ENCODE data around the gene TMTC4.
"Not testable (repeated sequence)": the region's sequence is repeated elsewhere in the genome, so short reads cannot be mapped to it uniquely, and the experiment has no call there.

The TMTC4 gene

GRCh38 chr13:100584896-100585295 lies 89.7 kb downstream of the TMTC4 start:
- no peak for DNase-seq (ENCODE audit: low read depth)

DNA sequence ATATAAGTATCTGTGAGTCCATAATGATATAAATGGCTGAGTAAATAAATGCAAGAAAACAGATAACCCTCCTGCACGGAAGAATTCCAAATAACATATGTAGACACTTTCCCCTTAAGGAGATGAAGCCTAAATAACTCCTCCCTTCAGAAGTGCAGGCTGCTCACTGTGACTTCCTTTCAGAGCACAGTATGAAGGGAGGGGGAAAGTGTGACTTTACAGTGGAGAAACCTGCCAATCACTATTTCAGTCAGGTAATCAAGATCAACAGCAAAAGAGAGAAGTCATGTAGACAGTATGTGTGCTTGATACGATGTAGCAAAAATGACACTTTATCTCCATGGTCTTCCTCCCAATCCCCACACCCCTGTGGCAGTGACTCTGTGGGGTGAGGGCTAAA lies 93.1 kb downstream of the TMTC4 start:
- no peak for DNase-seq (ENCODE audit: low read depth)

- no peak for DNase-seq (ENCODE audit: low read depth)
Observed at GRCh38 chr13:100581030-100581429, 93.6 kb downstream of the TMTC4 start.

- DNase-seq (ENCODE audit: low read depth) = no peak
Observed at GRCh38 chr13:100580045-100580444, 94.5 kb downstream of the TMTC4 start.

DNA sequence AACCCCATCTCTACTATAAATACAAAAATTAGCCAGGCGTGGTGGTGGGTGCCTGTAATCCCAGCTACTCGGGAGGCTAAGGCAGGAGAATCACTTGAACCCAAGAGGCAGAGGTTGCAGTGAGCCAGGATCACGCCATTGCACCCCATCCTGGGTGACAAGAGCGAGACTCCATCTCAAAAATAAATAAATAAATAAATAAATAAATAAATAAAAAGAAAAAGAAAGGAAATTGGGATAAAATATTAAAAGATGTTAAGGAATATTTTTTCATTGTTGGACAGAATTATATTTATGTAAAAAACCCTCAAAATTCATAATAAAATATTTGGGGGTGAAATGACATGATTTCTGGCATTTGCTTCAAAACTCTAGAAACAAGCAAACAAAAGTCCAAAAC lies 97.4 kb downstream of the TMTC4 start:
- DNase-seq (ENCODE audit: low read depth) = not testable (repeated sequence)

- peak; percentile 65 for DNase-seq (ENCODE audit: low read depth)
Observed at GRCh38 chr13:100573121-100573520, 101.5 kb downstream of the TMTC4 start.

DNA sequence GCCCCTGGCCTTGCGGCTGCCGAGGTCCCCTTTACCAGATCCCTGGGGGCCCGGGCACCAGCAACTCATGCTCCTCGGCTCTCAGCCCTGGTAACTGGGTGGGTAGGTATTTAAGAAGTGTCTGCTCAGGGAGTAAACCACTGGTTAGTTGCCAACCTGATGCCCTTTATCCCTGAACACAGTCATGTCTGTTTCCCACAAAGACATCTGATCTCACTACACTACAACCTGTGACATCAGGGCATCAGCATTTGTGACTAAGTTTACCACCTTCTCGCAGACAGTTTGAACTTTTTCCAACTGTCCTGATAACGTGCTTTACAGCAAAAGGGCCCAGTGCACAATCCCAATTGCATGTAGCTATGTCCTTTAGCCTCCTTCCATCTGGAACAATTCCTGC lies 108.1 kb downstream of the TMTC4 start:
- no peak for DNase-seq (ENCODE audit: low read depth)

DNA sequence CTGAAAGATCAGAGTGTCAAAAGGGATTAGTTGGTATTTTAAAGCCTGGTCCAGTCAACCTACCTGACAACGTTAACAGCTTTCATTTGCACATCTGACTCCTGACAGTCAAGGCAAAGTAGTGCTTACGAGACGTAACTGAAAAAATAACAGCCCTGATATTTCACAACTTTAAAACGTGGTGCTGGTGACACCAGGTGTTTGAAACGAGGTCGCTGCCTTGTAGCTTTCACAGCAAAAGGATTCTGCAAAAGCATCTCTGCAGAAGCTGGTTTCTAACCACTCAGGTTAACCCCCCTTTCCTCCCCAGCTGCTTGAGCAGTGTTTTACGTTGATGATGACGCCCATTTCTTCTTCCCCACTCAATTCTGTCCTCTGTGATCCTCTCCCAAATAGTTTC lies 109.3 kb downstream of the TMTC4 start:
- DNase-seq (ENCODE audit: low read depth) = no peak

DNA sequence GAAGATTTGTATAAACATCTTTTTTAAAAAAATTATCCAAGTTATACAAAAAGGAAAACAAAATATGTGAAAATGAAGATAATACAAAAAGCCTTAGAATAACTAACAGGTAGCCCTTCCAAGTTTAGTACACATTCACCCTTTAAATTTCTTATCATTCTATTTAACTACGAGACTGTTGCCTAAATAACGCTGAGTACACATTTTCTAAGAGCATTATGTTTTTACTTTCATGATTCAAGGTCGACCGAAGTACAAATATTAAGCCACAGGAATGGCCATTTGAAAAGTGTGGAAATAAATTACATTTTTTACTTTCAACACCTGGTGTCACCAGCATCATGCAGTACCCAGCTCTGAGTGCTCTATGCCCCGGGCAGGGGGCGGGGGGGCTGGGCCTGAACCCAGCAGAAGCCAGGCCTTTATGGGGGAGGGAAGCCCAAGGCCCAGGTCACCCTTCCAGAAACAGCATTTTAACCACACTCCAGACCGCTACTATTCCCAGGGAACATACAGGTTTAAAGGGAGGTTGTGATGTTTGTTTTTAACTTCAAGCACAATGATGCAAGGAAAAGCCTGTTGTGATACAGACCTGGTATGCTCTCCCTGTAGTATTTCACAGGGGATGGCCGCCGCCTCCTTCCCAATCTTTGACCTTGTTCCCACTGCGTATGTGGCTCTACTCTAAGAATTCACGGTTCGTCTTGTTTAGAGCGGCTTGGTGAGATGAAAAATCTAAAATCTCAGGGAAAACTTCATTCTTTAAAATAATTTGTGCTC lies 110.0 kb downstream of the TMTC4 start:
- no peak for DNase-seq (ENCODE audit: low read depth)

GRCh38 chr13:100563779-100564178 lies 110.8 kb downstream of the TMTC4 start:
- no peak for DNase-seq (ENCODE audit: low read depth)

DNA sequence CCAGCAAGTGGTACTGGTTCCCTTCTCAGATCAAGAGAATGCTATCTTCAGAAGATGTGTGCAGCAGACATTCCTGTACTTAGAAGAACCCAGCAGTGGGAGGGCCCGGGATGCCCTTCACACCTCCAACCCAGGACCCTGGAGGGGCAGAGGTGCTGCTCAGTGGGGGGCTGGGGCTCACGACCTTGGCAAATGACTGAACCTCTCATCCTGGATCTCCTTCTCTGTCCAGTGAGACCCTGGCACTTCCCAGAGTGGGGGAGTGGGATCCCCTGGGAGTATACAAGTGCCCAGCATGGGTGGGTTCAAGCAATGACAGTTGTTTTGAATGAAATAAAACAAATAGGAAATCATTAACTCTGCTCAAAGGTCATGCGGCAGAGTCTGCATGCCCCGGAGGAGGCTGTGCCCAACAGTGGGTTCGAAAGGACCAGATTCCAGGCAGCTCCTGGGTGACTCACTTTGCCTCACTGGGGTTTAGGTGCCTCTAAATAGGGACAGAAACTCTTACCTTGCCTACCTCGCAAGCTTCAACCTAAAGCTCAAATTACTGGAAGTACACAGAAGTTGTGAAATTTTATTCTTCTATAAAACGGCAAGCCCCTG lies 112.9 kb downstream of the TMTC4 start:
- no peak for DNase-seq (ENCODE audit: low read depth)

GRCh38 chr13:100561158-100561499 lies 113.5 kb downstream of the TMTC4 start:
- DNase-seq (ENCODE audit: low read depth) = no peak

- DNase-seq (ENCODE audit: low read depth) = no peak
Observed at GRCh38 chr13:100560498-100561157, 114.0 kb downstream of the TMTC4 start.

- no peak for DNase-seq (ENCODE audit: low read depth)
Observed at GRCh38 chr13:100559886-100560285, 114.7 kb downstream of the TMTC4 start.
